NT2/D1 (cell line): Measurements from ENCODE around the gene CYYR1.

Experiments
- SUZ12 ChIP-seq: IDR thresholded peaks from 2 replicates; pipeline ENCODE4 v1.6.1; 2011; ENCODE audit not compliant: insufficient read length, insufficient read depth; ENCODE audit errors: extremely low read depth
- YY1 ChIP-seq: IDR thresholded peaks from 2 replicates; pipeline ENCODE4 v1.6.1; 2011; ENCODE audit not compliant: insufficient read length, insufficient read depth
- ZNF274 ChIP-seq: IDR thresholded peaks from 2 replicates; pipeline ENCODE4 v1.6.1; 2011; ENCODE audit warnings: mild to moderate bottlenecking, low read depth, low read length

DNA sequence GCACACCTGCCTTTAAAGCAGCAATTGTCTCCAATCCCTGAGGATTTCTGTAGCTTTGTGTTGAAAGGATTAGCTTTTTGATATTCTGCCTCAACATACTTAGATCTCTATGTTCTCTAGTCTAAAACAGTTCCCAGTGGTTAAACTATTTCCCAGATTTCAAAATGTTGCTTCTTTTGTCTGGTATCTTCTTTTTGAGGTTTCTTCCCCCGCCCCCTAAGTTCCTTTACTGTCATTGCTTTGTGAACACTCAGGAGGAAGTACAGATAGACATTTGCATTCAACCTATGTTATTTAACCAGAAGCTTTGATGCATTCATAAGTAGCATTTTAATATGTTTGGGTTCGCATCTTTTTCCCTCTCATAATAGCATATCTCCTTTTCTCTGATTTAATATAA is 33.5 kb downstream of the CYYR1 start:
- TF ChIP-seq ZNF274: no peak
- no peak for TF ChIP-seq YY1
- TF ChIP-seq SUZ12: no peak
